AG04450 (cell line): ENCODE data around the gene CAMKMT. TPM values are rescaled to one million over a fixed set of nuclear protein-coding genes. Genes with fewer than 3 reads are reported as not detected.

Experiments
- CTCF ChIA-PET: fragments of 300-600, 350-600 bp; formaldehyde crosslinking; extraction: SDS; loops from one replicate; lab custom pipeline; 2022; ENCODE audit warnings: antibody characterized with exemption, inconsistent platforms; lab: Charles Lee
- POLR2A ChIA-PET: fragments of 350-600 bp; formaldehyde crosslinking; extraction: SDS; loops from one replicate; lab custom pipeline; 2021; ENCODE audit warnings: antibody characterized with exemption, inconsistent platforms; lab: Yijun Ruan, JAX
- DNase-seq: peaks from one replicate; pipeline ENCODE4 v3.0.0-alpha.2; 2011; ENCODE audit warnings: low read depth, low spot score
- H3K27ac ChIP-seq: one replicate; pipeline ENCODE4 v1.5.1; 2012; ENCODE audit warnings: low read depth, low read length, control low read depth
- H3K27me3 ChIP-seq: one replicate; pipeline ENCODE4 v1.6.0; 2012; ENCODE audit warnings: low read length; ENCODE audit not compliant: control insufficient read depth, insufficient read depth
- H3K4me3 ChIP-seq: 2 replicates; pipeline ENCODE4 v1.5.1; 2011; ENCODE audit warnings: mild to moderate bottlenecking, low read depth, low read length, control low read depth
- H3K9me3 ChIP-seq: 2 replicates; pipeline ENCODE4 v1.5.1; 2012; ENCODE audit warnings: low read length; ENCODE audit not compliant: control insufficient read depth, insufficient read depth
- polyA plus RNA-seq: library from polyadenylated mRNA; depleted of rRNA; stranded (reverse); fragments of >200 nt; gene quantifications from 2 replicates; pipeline ENCODE4 v1.2.3, GENCODE V29; 2011
- TF ChIP-seq, protein P1 (sequence below): IDR thresholded peaks from 2 replicates; pipeline ENCODE4 v1.5.1; 2011; ENCODE audit warnings: low read depth, low read length, control low read depth, inconsistent platforms

Gene CAMKMT
- polyA plus RNA-seq, 1 experiment, result 10.2 TPM

- Histone ChIP-seq H3K27ac (no peak overlapping the region), H3K4me3 (no peak overlapping the region), H3K9me3 (no peaks in the 10 kb centered on the region), H3K27me3 (no peaks in the 10 kb centered on the region)
- ChIA-PET POLR2A (no interaction called here), CTCF (interaction anchor here (0.8 kb wide), 1 partner anchor 91 kb away, joined by 4 read pairs; no protein-coding TSS in a partner anchor)
- TF ChIP-seq, protein P1, sequence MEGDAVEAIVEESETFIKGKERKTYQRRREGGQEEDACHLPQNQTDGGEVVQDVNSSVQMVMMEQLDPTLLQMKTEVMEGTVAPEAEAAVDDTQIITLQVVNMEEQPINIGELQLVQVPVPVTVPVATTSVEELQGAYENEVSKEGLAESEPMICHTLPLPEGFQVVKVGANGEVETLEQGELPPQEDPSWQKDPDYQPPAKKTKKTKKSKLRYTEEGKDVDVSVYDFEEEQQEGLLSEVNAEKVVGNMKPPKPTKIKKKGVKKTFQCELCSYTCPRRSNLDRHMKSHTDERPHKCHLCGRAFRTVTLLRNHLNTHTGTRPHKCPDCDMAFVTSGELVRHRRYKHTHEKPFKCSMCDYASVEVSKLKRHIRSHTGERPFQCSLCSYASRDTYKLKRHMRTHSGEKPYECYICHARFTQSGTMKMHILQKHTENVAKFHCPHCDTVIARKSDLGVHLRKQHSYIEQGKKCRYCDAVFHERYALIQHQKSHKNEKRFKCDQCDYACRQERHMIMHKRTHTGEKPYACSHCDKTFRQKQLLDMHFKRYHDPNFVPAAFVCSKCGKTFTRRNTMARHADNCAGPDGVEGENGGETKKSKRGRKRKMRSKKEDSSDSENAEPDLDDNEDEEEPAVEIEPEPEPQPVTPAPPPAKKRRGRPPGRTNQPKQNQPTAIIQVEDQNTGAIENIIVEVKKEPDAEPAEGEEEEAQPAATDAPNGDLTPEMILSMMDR, result no peak
- no peak for DNase-seq
Observed at GRCh38 chr2:44570271-44570670, 208.5 kb downstream of the CAMKMT start.

DNA sequence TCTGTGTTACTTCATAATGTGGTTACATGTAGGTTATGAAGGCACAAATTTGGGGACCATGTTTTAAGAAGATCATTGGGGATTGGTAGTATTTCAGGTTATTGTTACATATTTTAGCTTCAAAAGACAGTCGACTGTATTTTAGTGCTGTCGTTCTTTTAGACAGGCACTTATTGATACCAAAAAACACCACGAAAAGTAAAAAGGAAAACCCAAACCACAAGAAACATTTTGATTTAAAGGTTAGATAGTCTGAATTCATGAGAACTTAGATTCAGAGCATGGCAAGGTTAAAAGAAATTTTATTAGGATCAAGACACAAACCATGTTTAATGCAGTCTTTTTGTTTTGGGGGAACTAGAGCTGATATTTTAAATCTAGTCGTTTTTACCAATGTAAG is 209.0 kb downstream of the CAMKMT start:
- ChIA-PET POLR2A (no interaction called here), CTCF (interaction anchor here (0.8 kb wide), 1 partner anchor 91 kb away, joined by 4 read pairs; no protein-coding TSS in a partner anchor)
- H3K9me3 ChIP-seq, result no peaks in the 10 kb centered on the region
- H3K4me3 ChIP-seq, result no peak overlapping the region
- no peaks in the 10 kb centered on the region for H3K27me3 ChIP-seq
- H3K27ac ChIP-seq, result no peak overlapping the region
- TF ChIP-seq, protein P1, result no peak
- DNase-seq, result no peak

GRCh38 chr2:44572196-44572900 is 210.6 kb downstream of the CAMKMT start:
- no peak for DNase-seq
- POLR2A ChIA-PET, result no interaction called here
- TF ChIP-seq, protein P1, result no peak

DNA sequence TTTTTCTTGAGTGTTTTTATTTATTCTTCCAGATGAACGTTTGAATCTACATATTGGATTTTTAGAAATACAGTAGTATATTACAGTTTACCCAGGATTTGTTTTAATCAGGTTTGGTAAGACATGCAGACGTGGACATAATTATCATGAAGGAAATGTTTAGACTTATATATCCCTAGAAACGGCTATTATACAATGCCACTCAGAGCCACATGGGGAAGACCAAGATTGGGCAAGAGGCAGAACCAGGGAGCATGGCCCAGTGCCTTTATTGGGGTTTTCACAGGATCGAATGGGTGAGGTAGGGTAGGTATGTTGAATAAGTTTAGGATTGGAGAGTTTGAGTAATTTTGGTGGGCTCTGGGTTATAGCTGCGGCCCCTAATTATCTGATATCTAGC is 212.2 kb downstream of the CAMKMT start:
- POLR2A ChIA-PET, result no interaction called here
- TF ChIP-seq, protein P1, result no peak
- DNase-seq, result no peak
- no peak overlapping the region for H3K27ac ChIP-seq
- H3K4me3 ChIP-seq, result no peak overlapping the region
- H3K27me3 ChIP-seq, result no peaks in the 10 kb centered on the region
- CTCF ChIA-PET, result no interaction called here
- no peaks in the 10 kb centered on the region for H3K9me3 ChIP-seq

More at GRCh38 chr2:44572196-44572900, 210.6 kb downstream of the CAMKMT start:
- Histone ChIP-seq H3K9me3 (no peaks in the 10 kb centered on the region), H3K27me3 (no peaks in the 10 kb centered on the region), H3K27ac (no peak overlapping the region), H3K4me3 (no peak overlapping the region)
- CTCF ChIA-PET, result no interaction called here

- H3K9me3 ChIP-seq, result no peaks in the 10 kb centered on the region
- CTCF ChIA-PET, result interaction anchor here (2.4 kb wide), 1 partner anchor 99 kb away, joined by 9 read pairs; no protein-coding TSS in a partner anchor
- POLR2A ChIA-PET, result no interaction called here
- H3K27ac ChIP-seq, result no peak overlapping the region
- no peaks in the 10 kb centered on the region for H3K27me3 ChIP-seq
- H3K4me3 ChIP-seq, result no peak overlapping the region
- TF ChIP-seq, protein P1, result no peak
- peak; percentile 6 for DNase-seq
Observed at GRCh38 chr2:44578471-44579093, 216.8 kb downstream of the CAMKMT start.
